Loucy (cell line): Measurements from ENCODE around the gene THSD7A.

ENCODE experiments used
- H2AFZ ChIP-seq: fragments of 200-600 bp; sonication (generic); 2 replicates; pipeline ENCODE4 v1.6.0; 2016; ENCODE audit warnings: antibody characterized with exemption, mild to moderate bottlenecking, low read length, moderate library complexity
- H3F3A ChIP-seq: fragments of 200-600 bp; 2 replicates; pipeline ENCODE4 v1.6.0; 2016; ENCODE audit warnings: antibody characterized with exemption, low read depth, mild to moderate bottlenecking
- H3K27me3 ChIP-seq: fragments of 200-600 bp; sonication (generic); 2 replicates; pipeline ENCODE4 v1.6.1; 2014; ENCODE audit warnings: low read length, mild to moderate bottlenecking; ENCODE audit not compliant: insufficient read depth, poor library complexity, severe bottlenecking
- H3K36me3 ChIP-seq: fragments of 200-600 bp; sonication (generic); 2 replicates; pipeline ENCODE4 v1.6.1; 2016; ENCODE audit warnings: low read length; ENCODE audit not compliant: insufficient read depth
- H3K4me1 ChIP-seq: fragments of 200-600 bp; sonication (generic); 2 replicates; pipeline ENCODE4 v1.5.1; 2014; ENCODE audit warnings: low read length, mild to moderate bottlenecking; ENCODE audit not compliant: insufficient read depth, poor library complexity, severe bottlenecking
- H3K4me2 ChIP-seq: fragments of 200-600 bp; sonication (generic); 2 replicates; pipeline ENCODE4 v1.6.0; 2014; ENCODE audit warnings: antibody characterized with exemption, low read length, low read depth, mild to moderate bottlenecking; ENCODE audit not compliant: poor library complexity, severe bottlenecking
- H3K4me3 ChIP-seq: fragments of 200-600 bp; sonication (generic); 2 replicates; pipeline ENCODE4 v1.5.1; 2014; ENCODE audit warnings: low read length, mild to moderate bottlenecking, mixed read lengths; ENCODE audit not compliant: poor library complexity, severe bottlenecking
- H3K79me2 ChIP-seq: fragments of 200-600 bp; sonication (generic); 2 replicates; pipeline ENCODE4 v1.6.1; 2014; ENCODE audit warnings: low read length; ENCODE audit not compliant: insufficient read depth
- H3K9ac ChIP-seq: fragments of 200-600 bp; sonication (generic); 2 replicates; pipeline ENCODE4 v1.6.0; 2014; ENCODE audit warnings: mild to moderate bottlenecking, low read depth, low read length, moderate library complexity; ENCODE audit not compliant: poor library complexity, severe bottlenecking
- H3K9me2 ChIP-seq: fragments of 200-600 bp; sonication (generic); replicated peaks from 2 replicates; pipeline ENCODE4 v1.6.1; 2016; ENCODE audit warnings: low read depth, low read length, mixed read lengths
- H3K9me3 ChIP-seq: fragments of 200-600 bp; sonication (generic); 2 replicates; pipeline ENCODE4 v1.6.1; 2014; ENCODE audit warnings: mild to moderate bottlenecking, antibody characterized with exemption, low read length, low read depth; ENCODE audit not compliant: insufficient read depth
- H4K20me1 ChIP-seq: fragments of 200-600 bp; sonication (generic); 2 replicates; pipeline ENCODE4 v1.6.0; 2014; ENCODE audit warnings: antibody characterized with exemption, low read length, mild to moderate bottlenecking; ENCODE audit not compliant: insufficient read depth, poor library complexity, severe bottlenecking
- EZH2phosphoT487 ChIP-seq: fragments of 200-600 bp; IDR thresholded peaks from 2 replicates; pipeline ENCODE4 v1.6.1; 2018; ENCODE audit warnings: antibody characterized with exemption, mild to moderate bottlenecking, moderate library complexity, borderline replicate concordance
- TF ChIP-seq, protein P1 (sequence below): fragments of 200-600 bp; sonication (generic); conservative IDR thresholded peaks from 2 replicates; pipeline ENCODE4 v1.5.1; 2014; ENCODE audit warnings: mild to moderate bottlenecking, antibody characterized with exemption, low read length

Gene THSD7A

DNA sequence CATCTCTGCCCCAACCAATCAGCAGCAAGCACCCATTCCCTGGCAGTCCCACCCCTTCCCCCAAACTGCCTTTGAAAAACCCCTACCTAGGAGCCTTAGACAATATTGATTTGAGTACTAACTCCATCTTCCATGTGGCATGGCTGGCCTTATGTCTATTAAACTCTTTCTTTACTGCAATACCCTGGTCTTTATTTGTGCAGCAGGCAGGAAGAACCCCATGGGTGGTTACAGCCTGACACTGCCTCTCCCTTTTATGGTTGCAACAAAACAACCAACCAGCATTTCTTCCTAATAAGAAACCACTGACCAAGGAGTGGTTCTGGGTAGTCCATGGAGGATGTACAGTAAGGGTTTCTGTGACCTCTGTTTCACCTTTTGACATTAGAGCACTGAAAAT lies 418.1 kb downstream of the THSD7A start:
- no peaks in the 10 kb centered on the region for H3K4me1 ChIP-seq
- TF ChIP-seq, protein P1, sequence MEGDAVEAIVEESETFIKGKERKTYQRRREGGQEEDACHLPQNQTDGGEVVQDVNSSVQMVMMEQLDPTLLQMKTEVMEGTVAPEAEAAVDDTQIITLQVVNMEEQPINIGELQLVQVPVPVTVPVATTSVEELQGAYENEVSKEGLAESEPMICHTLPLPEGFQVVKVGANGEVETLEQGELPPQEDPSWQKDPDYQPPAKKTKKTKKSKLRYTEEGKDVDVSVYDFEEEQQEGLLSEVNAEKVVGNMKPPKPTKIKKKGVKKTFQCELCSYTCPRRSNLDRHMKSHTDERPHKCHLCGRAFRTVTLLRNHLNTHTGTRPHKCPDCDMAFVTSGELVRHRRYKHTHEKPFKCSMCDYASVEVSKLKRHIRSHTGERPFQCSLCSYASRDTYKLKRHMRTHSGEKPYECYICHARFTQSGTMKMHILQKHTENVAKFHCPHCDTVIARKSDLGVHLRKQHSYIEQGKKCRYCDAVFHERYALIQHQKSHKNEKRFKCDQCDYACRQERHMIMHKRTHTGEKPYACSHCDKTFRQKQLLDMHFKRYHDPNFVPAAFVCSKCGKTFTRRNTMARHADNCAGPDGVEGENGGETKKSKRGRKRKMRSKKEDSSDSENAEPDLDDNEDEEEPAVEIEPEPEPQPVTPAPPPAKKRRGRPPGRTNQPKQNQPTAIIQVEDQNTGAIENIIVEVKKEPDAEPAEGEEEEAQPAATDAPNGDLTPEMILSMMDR = no peak
- no peak for TF ChIP-seq EZH2phosphoT487
- no peaks in the 10 kb centered on the region for H3K79me2 ChIP-seq
- no peaks in the 10 kb centered on the region for H3F3A ChIP-seq
- no peaks in the 10 kb centered on the region for H3K9me2 ChIP-seq
- no peak overlapping the region for H2AFZ ChIP-seq
- no peak overlapping the region for H3K4me3 ChIP-seq
- H3K27me3 ChIP-seq = no peaks in the 10 kb centered on the region
- no peak overlapping the region for H3K9ac ChIP-seq
- no peaks in the 10 kb centered on the region for H3K36me3 ChIP-seq
- no peak overlapping the region for H3K4me2 ChIP-seq
- no peaks in the 10 kb centered on the region; the same call in 1 of the 2 replicates for H3K9me3 ChIP-seq
- H4K20me1 ChIP-seq = no peaks in the 10 kb centered on the region

GRCh38 chr7:11412036-11412435 lies 420.0 kb downstream of the THSD7A start:
- H3K4me1 ChIP-seq = no peaks in the 10 kb centered on the region
- H2AFZ ChIP-seq = no peak overlapping the region
- no peaks in the 10 kb centered on the region; the same call in 1 of the 2 replicates for H3K9me3 ChIP-seq
- no peaks in the 10 kb centered on the region for H3K36me3 ChIP-seq
- no peak overlapping the region for H3K9ac ChIP-seq
- no peaks in the 10 kb centered on the region for H3K79me2 ChIP-seq
- H3F3A ChIP-seq = no peaks in the 10 kb centered on the region
- H3K27me3 ChIP-seq = no peaks in the 10 kb centered on the region
- TF ChIP-seq, protein P1 = no peak
- no peak for TF ChIP-seq EZH2phosphoT487
- H3K4me3 ChIP-seq = no peak overlapping the region
- no peak overlapping the region for H3K4me2 ChIP-seq
- H3K9me2 ChIP-seq = no peaks in the 10 kb centered on the region
- H4K20me1 ChIP-seq = no peaks in the 10 kb centered on the region

- H3K9ac ChIP-seq = no peak overlapping the region
- H3K79me2 ChIP-seq = no peaks in the 10 kb centered on the region
- H4K20me1 ChIP-seq = no peaks in the 10 kb centered on the region
- no peaks in the 10 kb centered on the region for H3K36me3 ChIP-seq
- no peaks in the 10 kb centered on the region for H3K4me1 ChIP-seq
- H3K27me3 ChIP-seq = no peaks in the 10 kb centered on the region
- H3K9me3 ChIP-seq = no peaks in the 10 kb centered on the region; the same call in 1 of the 2 replicates
- no peak overlapping the region for H3K4me3 ChIP-seq
- H3K9me2 ChIP-seq = no peaks in the 10 kb centered on the region
- no peak overlapping the region for H3K4me2 ChIP-seq
- H3F3A ChIP-seq = no peaks in the 10 kb centered on the region
- H2AFZ ChIP-seq = no peak overlapping the region
- TF ChIP-seq, protein P1 = no peak
- TF ChIP-seq EZH2phosphoT487 = no peak
These were observed 421.0 kb downstream of the THSD7A start for GRCh38 chr7:11410656-11411644.
